ENCODE data around the gene ZRANB1. TPM values are rescaled to one million over a fixed set of nuclear protein-coding genes. Genes with fewer than 3 reads are reported as not detected.
A peak's percentile ranks its signal among the peaks of the same experiment; 100 is the strongest.

Gene ZRANB1
- total RNA-seq, 1 experiment from 2014 or later: 22.6 TPM

- Histone ChIP-seq H3K4me3 (ENCODE audit: low read depth, low read length, poor library complexity, severe bottlenecking) (peak overlapping the region; percentile 87), H3K27ac (ENCODE audit: low read depth, low read length, poor library complexity, severe bottlenecking) (peak overlapping the region; percentile 91), H3K27me3 (replicated peaks; ENCODE audit: insufficient read depth, low read depth, low read length, poor library complexity) (no peaks in the 10 kb centered on the region), H3K9me3 (ENCODE audit: low read depth, low read length, poor library complexity, severe bottlenecking) (no peaks in the 10 kb centered on the region), H3K36me3 (ENCODE audit: insufficient read depth, low read length, poor library complexity, severe bottlenecking) (no peaks in the 10 kb centered on the region), H3K4me1 (ENCODE audit: insufficient read depth, low read length, poor library complexity, severe bottlenecking) (no peaks in the 10 kb centered on the region)
- POLR2A ChIA-PET (ENCODE audit: low non-redundant PET): interaction anchor here (0.6 kb wide), 1 partner anchor 18 kb away, joined by 3 read pairs; no protein-coding TSS in a partner anchor
- no peak for TF ChIP-seq EZH2 (IDR thresholded peaks at IDR 0.05; ENCODE audit: borderline replicate concordance, low read depth, low read length, poor library complexity, severe bottlenecking)
- TF ChIP-seq CTCF (conservative IDR thresholded peaks at IDR 0.05; ENCODE audit: low read depth, low read length): no peak
- intact Hi-C loops (cut with micrococcal nuclease; ENCODE audit: unreplicated experiment): no loop called here
- peak; percentile 97 for DNase-seq (ENCODE audit: low spot score)
- BruUV-seq (replicated peaks): no TSS peak
- CTCF ChIA-PET: no interaction called here
These were observed 25.1 kb upstream of the ZRANB1 start for GRCh38 chr10:124916585-124917427.

- Histone ChIP-seq H3K27ac (ENCODE audit: low read depth, low read length, poor library complexity, severe bottlenecking) (peak overlapping the region; percentile 91), H3K4me3 (ENCODE audit: low read depth, low read length, poor library complexity, severe bottlenecking) (peak overlapping the region; percentile 87), H3K36me3 (ENCODE audit: insufficient read depth, low read length, poor library complexity, severe bottlenecking) (no peaks in the 10 kb centered on the region), H3K9me3 (ENCODE audit: low read depth, low read length, poor library complexity, severe bottlenecking) (no peaks in the 10 kb centered on the region), H3K4me1 (ENCODE audit: insufficient read depth, low read length, poor library complexity, severe bottlenecking) (no peaks in the 10 kb centered on the region), H3K27me3 (replicated peaks; ENCODE audit: insufficient read depth, low read depth, low read length, poor library complexity) (no peaks in the 10 kb centered on the region)
- intact Hi-C loops (cut with micrococcal nuclease; ENCODE audit: unreplicated experiment): no loop called here
- DNase-seq (ENCODE audit: low spot score): peak; percentile 63
- ChIA-PET CTCF (no interaction called here), POLR2A (ENCODE audit: low non-redundant PET) (interaction anchor here (0.6 kb wide), 1 partner anchor 17 kb away, joined by 3 read pairs; no protein-coding TSS in a partner anchor)
- TSS peak; percentile 68 for BruUV-seq (replicated peaks)
- TF ChIP-seq EZH2 (IDR thresholded peaks at IDR 0.05; ENCODE audit: borderline replicate concordance, low read depth, low read length, poor library complexity, severe bottlenecking) (no peak), CTCF (conservative IDR thresholded peaks at IDR 0.05; ENCODE audit: low read depth, low read length) (no peak)
These were observed 24.3 kb upstream of the ZRANB1 start for GRCh38 chr10:124917428-124918190.

- H3K36me3 ChIP-seq (ENCODE audit: insufficient read depth, low read length, poor library complexity, severe bottlenecking): no peaks in the 10 kb centered on the region
- no peaks in the 10 kb centered on the region for H3K4me1 ChIP-seq (ENCODE audit: insufficient read depth, low read length, poor library complexity, severe bottlenecking)
- BruUV-seq (replicated peaks): no TSS peak
- DNase-seq (ENCODE audit: low spot score): no peak
- no peak for TF ChIP-seq CTCF (conservative IDR thresholded peaks at IDR 0.05; ENCODE audit: low read depth, low read length)
- no peak for TF ChIP-seq EZH2 (IDR thresholded peaks at IDR 0.05; ENCODE audit: borderline replicate concordance, low read depth, low read length, poor library complexity, severe bottlenecking)
- intact Hi-C loops (cut with micrococcal nuclease; ENCODE audit: unreplicated experiment): no loop called here
- peak overlapping the region; percentile 91 for H3K27ac ChIP-seq (ENCODE audit: low read depth, low read length, poor library complexity, severe bottlenecking)
- H3K9me3 ChIP-seq (ENCODE audit: low read depth, low read length, poor library complexity, severe bottlenecking): no peaks in the 10 kb centered on the region
- ChIA-PET CTCF (no interaction called here), POLR2A (ENCODE audit: low non-redundant PET) (no interaction called here)
- H3K27me3 ChIP-seq (replicated peaks; ENCODE audit: insufficient read depth, low read depth, low read length, poor library complexity): no peaks in the 10 kb centered on the region
- peak overlapping the region; percentile 87 for H3K4me3 ChIP-seq (ENCODE audit: low read depth, low read length, poor library complexity, severe bottlenecking)
These were observed 23.6 kb upstream of the ZRANB1 start for GRCh38 chr10:124918191-124918830.

All from A673 (cell line).